OCI-LY1 (cell line): ENCODE results near the gene INTS6.
A peak's percentile ranks its signal among the peaks of the same experiment; 100 is the strongest.

Experiments
- H2AFZ ChIP-seq: fragments of 200-600 bp; sonication (generic), shearing (Covaris generic); 2 replicates; pipeline ENCODE4 v1.6.0; 2014; ENCODE audit warnings: antibody characterized with exemption, mild to moderate bottlenecking, low read length
- H3F3A ChIP-seq: fragments of 200-600 bp; sonication (generic), shearing (Covaris generic); 2 replicates; pipeline ENCODE4 v1.6.0; 2014; ENCODE audit warnings: mild to moderate bottlenecking, antibody characterized with exemption, low read length, moderate library complexity; ENCODE audit not compliant: insufficient read depth
- H3K27ac ChIP-seq: fragments of 200-600 bp; sonication (generic); 2 replicates; pipeline ENCODE4 v1.5.1; 2014; ENCODE audit warnings: low read length, mixed run types, mild to moderate bottlenecking, low read depth; ENCODE audit not compliant: poor library complexity, severe bottlenecking
- H3K27me3 ChIP-seq: fragments of 200-600 bp; sonication (generic); 2 replicates; pipeline ENCODE4 v1.6.0; 2014; ENCODE audit warnings: antibody characterized with exemption, mild to moderate bottlenecking, low read length, moderate library complexity; ENCODE audit not compliant: insufficient read depth
- H3K36me3 ChIP-seq: fragments of 200-600 bp; sonication (generic); 2 replicates; pipeline ENCODE4 v1.6.1; 2014; ENCODE audit warnings: mild to moderate bottlenecking, antibody characterized with exemption, low read length, moderate library complexity, mixed read lengths; ENCODE audit not compliant: insufficient read depth
- H3K4me1 ChIP-seq: fragments of 200-600 bp; sonication (generic); 2 replicates; pipeline ENCODE4 v1.5.1; 2014; ENCODE audit warnings: mild to moderate bottlenecking, low read length, moderate library complexity; ENCODE audit not compliant: insufficient read depth, severe bottlenecking
- H3K4me2 ChIP-seq: fragments of 200-600 bp; sonication (generic), shearing (Covaris generic); 2 replicates; pipeline ENCODE4 v1.6.1; 2014; ENCODE audit warnings: low read length
- H3K4me3 ChIP-seq: fragments of 200-600 bp; sonication (generic); 2 replicates; pipeline ENCODE4 v1.5.1; 2014; ENCODE audit warnings: low read length, low read depth, mild to moderate bottlenecking, mixed read lengths; ENCODE audit not compliant: poor library complexity, severe bottlenecking
- H3K79me2 ChIP-seq: fragments of 200-600 bp; shearing (Covaris generic); 2 replicates; pipeline ENCODE4 v1.6.1; 2016; ENCODE audit warnings: mixed run types, low read length, mixed read lengths; ENCODE audit not compliant: insufficient read depth
- H3K9ac ChIP-seq: fragments of 200-600 bp; sonication (generic), shearing (Covaris generic); 2 replicates; pipeline ENCODE4 v1.6.1; 2014; ENCODE audit warnings: mild to moderate bottlenecking, low read length, mixed read lengths
- H3K9me2 ChIP-seq: fragments of 200-600 bp; sonication (generic), shearing (Covaris generic); 2 replicates; pipeline ENCODE4 v1.6.1; 2014; ENCODE audit warnings: low read depth, mild to moderate bottlenecking, low read length, mixed read lengths
- H3K9me3 ChIP-seq: fragments of 200-600 bp; shearing (Covaris generic); 2 replicates; pipeline ENCODE4 v1.6.1; 2014; ENCODE audit warnings: low read length, mixed read lengths
- H4K20me1 ChIP-seq: fragments of 200-600 bp; sonication (generic), shearing (Covaris generic); 2 replicates; pipeline ENCODE4 v1.6.0; 2016; ENCODE audit warnings: mild to moderate bottlenecking, low read length; ENCODE audit not compliant: insufficient read depth
- CTCF ChIP-seq: fragments of 200-600 bp; sonication (generic), shearing (Covaris generic); IDR thresholded peaks from 2 replicates; pipeline ENCODE4 v1.5.1; 2017; ENCODE audit warnings: mild to moderate bottlenecking, antibody characterized with exemption, low read length, moderate library complexity, mixed read lengths
- EZH2 ChIP-seq: fragments of 200-600 bp; sonication (generic), shearing (Covaris generic); IDR thresholded peaks from 2 replicates; pipeline ENCODE4 v1.8.0; 2017; ENCODE audit warnings: borderline replicate concordance, mixed run types, mild to moderate bottlenecking, antibody characterized with exemption, low read length, moderate library complexity, mixed read lengths

Gene INTS6

GRCh38 chr13:51452361-51453206 is at the start of gene INTS6:
Gene INTS6 (minus strand): TSS chr13:51453036. CDS start chr13:51452525, 511 bp downstream.
- peaks cover 11% of the 10 kb centered on the region; the same call in 1 of the 2 replicates for H3K9me3 ChIP-seq
- TF ChIP-seq EZH2, result no peak
- no peak for TF ChIP-seq CTCF
- H3K4me1 ChIP-seq, result peaks cover 35% of the 10 kb centered on the region
- H2AFZ ChIP-seq, result no peak within 1 kb of the TSS
- peak within 1 kb of the TSS; percentile 88 for H3K9ac ChIP-seq
- H3K4me3 ChIP-seq, result peak within 1 kb of the TSS; percentile 73
- no peaks in the 10 kb centered on the region for H4K20me1 ChIP-seq
- H3K36me3 ChIP-seq, result peaks cover 60% of the 10 kb centered on the region
- peak within 1 kb of the TSS; percentile 86 for H3K27ac ChIP-seq
- peak within 1 kb of the TSS; percentile 75 for H3K4me2 ChIP-seq
- H3F3A ChIP-seq, result no peaks in the 10 kb centered on the region
- no peaks in the 10 kb centered on the region for H3K79me2 ChIP-seq
- H3K27me3 ChIP-seq, result no peaks in the 10 kb centered on the region
- H3K9me2 ChIP-seq, result no peaks in the 10 kb centered on the region

- no peak overlapping the region for H2AFZ ChIP-seq
- TF ChIP-seq CTCF (no peak), EZH2 (no peak)
- H3K4me1 ChIP-seq, result no peaks in the 10 kb centered on the region
- H3K9me2 ChIP-seq, result no peaks in the 10 kb centered on the region
- no peaks in the 10 kb centered on the region for H3K36me3 ChIP-seq
- H3K27me3 ChIP-seq, result no peaks in the 10 kb centered on the region
- no peak overlapping the region for H3K9ac ChIP-seq
- no peaks in the 10 kb centered on the region for H4K20me1 ChIP-seq
- H3K4me2 ChIP-seq, result no peak overlapping the region
- no peak overlapping the region for H3K4me3 ChIP-seq
- H3F3A ChIP-seq, result no peaks in the 10 kb centered on the region
- no peaks in the 10 kb centered on the region for H3K9me3 ChIP-seq
- no peaks in the 10 kb centered on the region for H3K79me2 ChIP-seq
- no peak overlapping the region for H3K27ac ChIP-seq
These were observed 49.4 kb upstream of the INTS6 start for GRCh38 chr13:51502153-51502651.

DNA sequence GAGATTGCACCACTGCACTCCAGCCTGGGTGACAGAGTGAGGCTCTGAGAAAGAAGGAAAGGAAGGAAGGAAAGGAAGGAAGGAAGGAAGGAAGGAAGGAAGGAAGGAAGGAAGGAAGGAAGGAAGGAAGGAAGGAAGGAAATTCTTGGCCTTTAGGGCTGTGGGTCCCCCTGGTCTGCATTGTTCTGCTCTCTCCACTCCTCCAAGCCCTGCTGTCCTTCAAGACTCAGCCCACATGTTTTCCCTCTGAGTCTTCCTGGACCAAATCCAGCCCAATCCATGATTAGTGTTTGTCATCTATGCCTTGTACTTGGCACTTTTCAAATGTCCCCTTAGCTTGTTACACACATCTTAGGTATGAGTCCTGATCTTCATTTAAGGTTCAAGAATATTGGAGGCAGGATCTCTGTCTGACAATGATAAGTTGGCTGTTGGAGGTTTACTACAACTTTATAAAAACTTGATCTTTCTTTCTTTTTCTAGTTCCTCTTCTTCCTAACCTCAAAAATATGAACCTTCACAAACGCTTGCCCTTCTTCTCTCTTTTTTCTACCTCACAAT is 48.8 kb upstream of the INTS6 start:
- H2AFZ ChIP-seq, result no peak overlapping the region
- no peaks in the 10 kb centered on the region for H3F3A ChIP-seq
- H3K9me3 ChIP-seq, result no peaks in the 10 kb centered on the region
- H4K20me1 ChIP-seq, result no peaks in the 10 kb centered on the region
- H3K9me2 ChIP-seq, result no peaks in the 10 kb centered on the region
- H3K27me3 ChIP-seq, result no peaks in the 10 kb centered on the region
- H3K36me3 ChIP-seq, result no peaks in the 10 kb centered on the region
- no peaks in the 10 kb centered on the region for H3K79me2 ChIP-seq
- H3K4me1 ChIP-seq, result no peaks in the 10 kb centered on the region
- no peak overlapping the region for H3K27ac ChIP-seq
- H3K9ac ChIP-seq, result no peak overlapping the region
- H3K4me2 ChIP-seq, result no peak overlapping the region
- no peak overlapping the region for H3K4me3 ChIP-seq
- TF ChIP-seq CTCF, result no peak
